ENCODE measurements around the gene PASD1.
"Not testable (repeated sequence)": the region's sequence is repeated elsewhere in the genome, so short reads cannot be mapped to it uniquely, and the experiment has no call there.

PASD1 gene, protein sequence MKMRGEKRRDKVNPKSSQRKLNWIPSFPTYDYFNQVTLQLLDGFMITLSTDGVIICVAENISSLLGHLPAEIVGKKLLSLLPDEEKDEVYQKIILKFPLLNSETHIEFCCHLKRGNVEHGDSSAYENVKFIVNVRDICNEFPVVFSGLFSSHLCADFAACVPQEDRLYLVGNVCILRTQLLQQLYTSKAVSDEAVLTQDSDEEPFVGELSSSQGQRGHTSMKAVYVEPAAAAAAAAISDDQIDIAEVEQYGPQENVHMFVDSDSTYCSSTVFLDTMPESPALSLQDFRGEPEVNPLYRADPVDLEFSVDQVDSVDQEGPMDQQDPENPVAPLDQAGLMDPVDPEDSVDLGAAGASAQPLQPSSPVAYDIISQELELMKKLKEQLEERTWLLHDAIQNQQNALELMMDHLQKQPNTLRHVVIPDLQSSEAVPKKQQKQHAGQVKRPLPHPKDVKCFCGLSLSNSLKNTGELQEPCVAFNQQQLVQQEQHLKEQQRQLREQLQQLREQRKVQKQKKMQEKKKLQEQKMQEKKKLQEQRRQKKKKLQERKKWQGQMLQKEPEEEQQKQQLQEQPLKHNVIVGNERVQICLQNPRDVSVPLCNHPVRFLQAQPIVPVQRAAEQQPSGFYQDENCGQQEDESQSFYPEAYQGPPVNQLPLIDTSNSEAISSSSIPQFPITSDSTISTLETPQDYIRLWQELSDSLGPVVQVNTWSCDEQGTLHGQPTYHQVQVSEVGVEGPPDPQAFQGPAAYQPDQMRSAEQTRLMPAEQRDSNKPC

DNA sequence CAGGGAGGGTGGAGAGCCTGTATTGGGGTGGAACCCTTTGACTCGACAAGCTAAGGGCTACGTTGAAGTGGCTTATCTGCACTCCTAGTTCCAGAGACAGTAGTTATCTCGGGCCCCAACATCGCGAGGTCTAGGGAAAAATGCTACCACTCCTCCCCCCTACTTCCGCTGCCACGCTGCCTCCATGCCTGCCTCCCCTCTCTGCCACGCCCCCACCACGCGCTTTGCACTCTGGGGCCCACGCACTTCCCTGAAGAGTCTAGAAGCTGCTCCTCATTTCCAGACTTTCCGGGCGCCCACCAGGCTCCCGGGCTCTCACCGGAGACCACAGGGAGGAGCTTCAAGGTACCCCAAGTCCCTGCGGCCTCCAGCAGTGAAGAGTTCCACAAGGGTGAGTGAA, at the start of gene PASD1:
Gene PASD1 (plus strand): TSS at position 227 of the 400 bp plus-strand sequence. CDS start 37,879 bp downstream, outside the sequence.
- no peak for DNase-seq

DNA sequence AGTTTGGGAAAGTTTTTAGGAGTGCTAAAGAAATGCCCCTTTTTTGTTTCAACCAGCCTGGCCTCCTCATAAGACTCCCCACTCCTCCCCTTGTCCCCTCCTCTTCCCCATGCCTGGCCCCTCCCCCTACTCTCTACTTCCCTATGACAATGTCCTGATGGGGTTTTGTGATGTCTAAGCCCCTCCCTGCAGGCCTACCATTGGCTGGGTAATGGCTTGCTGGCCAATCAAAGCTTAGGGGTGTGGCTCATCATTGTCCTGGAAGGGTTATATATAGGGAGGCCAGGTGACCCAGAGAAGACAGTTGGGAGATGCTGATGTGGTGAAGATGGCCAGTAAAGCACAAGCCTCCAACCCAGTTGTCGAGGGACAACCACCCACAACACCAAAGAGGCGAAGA, 48.2 kb upstream of the PASD1 start:
- no peak for DNase-seq

DNA sequence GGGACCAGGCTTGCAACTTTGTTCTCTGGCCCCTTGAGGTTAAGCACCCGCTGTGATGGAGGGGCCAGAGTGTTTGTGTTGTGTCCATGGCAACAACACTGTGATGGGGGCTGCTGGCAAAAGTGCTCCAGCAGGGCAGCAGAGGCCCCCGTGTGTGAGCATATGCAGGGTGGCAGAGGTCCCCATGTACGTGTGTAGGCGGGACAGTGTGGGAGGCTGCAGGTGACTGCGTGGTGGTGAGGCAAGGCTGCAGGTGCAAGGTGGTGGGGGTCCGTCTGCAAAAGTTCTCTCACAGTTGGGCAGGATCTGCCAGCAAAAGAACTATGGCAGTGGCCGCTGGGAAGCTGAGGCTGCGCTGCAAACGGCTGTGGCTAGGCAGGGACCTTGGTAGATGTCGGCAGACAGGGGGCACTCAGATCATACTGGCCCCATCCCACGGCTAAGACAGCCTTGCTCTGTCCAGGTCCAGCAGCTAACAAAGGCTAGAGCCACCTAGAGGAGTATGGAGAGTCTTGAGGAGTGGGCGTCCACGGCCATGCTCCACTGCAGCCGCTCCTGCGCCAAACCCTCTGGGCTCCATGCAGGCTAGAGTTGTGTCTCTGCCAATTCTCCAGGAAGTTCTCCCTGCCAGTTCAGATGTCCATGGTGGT, 46.8 kb upstream of the PASD1 start:
- no peak for DNase-seq

DNA sequence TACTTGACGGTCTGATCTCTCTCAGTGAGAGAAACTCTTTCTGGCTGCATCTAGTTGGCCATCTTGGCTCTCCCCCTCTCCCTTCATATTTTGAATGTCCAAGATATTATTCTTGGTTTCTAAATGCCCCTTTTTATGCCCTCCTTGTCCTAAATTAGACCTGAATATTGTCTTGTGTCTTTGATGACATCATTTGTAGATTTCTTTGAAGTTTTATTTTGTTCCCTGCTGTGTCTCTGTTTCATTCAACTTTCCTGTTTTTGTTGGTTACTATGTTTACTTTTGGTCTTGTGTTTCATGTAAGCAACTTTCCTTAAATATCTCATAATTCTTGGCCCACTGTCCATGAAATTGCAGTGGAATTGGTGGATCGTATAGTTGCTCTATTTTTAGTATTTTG, 46.1 kb upstream of the PASD1 start:
- DNase-seq = no peak

DNA sequence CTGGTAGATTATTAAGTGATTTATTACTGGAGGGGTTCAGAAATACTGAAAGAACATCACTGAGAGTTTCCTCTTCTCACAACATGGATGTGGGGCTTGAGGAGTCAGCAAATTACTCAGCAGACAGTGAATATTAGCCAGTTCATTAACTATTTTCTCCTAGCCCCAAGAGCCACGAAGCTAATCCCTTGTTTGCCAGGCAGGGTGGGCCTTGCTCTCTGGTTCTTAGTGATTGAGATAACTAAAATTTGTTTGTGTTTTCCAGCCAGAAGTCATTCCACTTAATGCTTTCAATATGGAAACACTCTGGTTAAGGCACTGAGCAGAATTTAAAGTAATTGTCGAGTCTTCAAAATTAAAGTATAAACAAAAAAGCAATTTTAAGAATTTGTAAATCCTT, 40.1 kb upstream of the PASD1 start:
- no peak for DNase-seq

DNA sequence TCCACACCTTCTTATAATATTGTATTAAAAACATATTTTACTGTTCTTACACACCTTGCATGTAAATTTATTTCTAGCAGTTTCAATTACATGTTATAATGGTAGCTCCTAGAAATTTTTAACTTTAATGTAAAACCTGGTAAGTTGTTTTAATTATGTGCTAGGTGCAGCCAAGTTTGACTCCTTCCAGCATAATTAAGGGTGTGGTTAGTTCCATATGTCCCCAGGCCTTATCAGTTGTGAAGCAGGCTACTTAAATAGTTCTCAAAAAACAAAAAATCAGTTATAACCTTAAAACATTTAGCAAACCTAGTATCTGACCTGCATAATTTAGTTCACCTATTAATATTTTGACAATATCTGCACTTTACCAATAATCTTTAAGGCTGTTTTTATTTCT, 26.9 kb upstream of the PASD1 start:
- no peak for DNase-seq

DNA sequence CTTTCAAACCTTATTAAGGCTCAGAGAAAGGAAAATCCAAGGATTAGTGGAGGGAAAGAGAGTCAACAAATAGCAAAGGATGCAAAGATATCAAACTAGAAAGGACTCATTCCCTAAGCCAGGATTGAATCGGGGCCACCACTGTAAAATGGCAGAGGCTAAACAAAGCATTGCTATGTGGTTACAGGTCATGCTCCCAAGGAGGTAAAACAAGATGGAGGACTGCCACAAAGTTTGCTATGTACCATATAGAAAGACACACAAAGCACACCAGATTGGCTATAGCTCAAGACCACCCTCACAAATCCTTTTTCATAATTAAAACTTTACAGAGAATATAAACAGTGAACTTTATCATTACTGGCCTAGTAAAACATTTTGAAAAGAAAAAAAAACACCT, 25.9 kb upstream of the PASD1 start:
- no peak for DNase-seq

DNA sequence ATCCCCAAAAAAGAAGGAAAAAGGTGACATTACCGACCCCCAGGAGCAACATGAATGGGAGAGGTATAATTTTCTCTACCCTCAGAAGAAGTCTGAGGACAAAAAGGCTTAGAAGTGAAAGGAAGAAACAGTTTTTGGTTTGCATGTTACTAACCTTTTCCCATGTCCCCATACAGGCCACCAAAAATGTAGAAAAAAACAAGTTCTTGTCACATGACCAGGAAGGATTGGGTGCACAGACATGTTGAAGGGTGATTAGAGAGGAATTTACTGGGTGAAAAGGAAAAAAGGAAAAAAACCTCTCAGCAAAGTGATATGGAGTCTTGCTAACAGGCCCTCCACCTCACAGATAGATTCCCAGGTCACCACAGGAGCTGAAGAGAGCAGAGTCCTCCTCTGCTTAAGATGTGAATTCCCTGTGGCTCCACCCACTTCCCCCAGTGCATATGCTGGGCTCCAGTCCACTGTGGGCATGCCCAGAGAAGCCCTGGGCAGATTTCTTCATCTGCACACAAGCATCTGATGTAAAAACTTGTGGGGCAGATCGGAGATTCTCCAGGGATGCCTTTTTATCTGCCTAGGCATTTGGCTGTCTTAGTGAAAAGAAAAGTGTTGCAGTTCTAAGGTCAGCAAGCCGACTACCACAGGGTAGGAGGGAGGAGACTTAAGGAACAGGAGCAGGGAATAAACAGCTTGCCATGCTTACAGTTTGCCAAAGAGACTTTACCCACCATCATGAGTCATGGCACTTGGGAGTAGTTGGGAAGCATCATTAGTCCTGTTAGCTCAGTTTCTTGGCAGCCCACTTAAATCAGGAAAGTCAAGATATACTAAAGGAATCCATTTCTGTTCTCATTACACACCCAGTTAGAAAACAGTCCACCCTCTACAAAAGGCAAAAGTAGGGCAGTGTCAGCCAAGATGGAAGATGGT, 25.0 kb upstream of the PASD1 start:
- DNase-seq = no peak

DNA sequence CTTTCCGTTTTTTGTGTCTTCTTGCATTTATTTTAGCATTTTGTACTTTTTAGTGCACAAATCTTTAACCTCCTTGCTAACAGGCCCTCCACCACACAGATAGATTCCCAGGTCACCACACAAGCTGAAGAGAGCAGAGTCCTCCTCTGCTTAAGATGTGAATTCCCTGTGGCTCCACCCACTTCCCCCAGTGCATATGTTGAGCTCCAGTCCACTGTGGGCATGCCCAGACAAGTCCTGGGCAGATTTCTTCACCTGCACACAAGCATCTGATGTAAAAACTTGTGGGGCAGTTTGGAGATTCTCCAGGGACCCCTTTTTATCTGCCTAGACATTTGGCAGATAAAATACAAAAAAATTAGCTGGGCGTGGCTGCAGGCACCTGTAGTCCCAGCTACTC, 19.8 kb upstream of the PASD1 start:
- no peak for DNase-seq

DNA sequence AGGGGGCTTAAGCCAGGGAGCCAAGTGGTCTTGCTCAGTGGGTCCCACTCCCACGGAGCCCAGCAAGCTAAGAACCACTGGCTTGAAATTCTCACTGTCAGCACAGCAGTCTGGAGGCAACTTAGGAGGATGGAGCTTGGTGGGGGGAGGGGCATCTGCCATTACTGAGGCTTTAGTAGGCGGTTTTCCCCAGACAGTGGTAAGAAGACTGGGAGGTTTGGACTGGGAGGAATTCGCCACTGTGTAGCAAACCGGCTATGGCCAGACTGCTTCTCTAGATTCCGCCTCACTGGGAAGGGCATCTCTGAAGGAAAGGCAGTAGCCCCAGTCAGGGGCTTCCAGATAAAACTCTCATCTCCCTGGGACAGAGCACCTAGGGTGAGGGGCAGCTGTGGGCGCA, 17.2 kb upstream of the PASD1 start:
- not testable (repeated sequence) for DNase-seq

DNA sequence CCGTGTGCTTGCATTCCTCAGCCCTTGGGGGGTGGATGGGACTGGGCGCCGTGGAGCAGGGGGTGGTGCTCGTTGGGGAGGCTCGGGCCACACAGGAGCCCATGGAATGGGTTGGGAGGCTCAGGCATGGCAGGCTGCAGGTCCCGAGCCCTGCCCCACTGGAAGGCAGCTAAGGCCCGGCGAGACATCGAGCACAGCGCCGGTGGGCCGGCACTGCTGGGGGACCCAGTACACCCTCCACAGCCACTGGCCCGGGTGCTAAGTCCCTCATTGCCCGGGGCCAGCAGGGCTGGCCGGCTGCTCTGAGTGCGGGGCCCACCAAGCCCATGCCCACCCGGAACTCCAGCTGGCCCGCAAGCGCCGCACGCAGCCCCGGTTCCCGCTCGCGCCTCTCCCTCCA, 12.3 kb upstream of the PASD1 start:
- not testable (repeated sequence) for DNase-seq

DNA sequence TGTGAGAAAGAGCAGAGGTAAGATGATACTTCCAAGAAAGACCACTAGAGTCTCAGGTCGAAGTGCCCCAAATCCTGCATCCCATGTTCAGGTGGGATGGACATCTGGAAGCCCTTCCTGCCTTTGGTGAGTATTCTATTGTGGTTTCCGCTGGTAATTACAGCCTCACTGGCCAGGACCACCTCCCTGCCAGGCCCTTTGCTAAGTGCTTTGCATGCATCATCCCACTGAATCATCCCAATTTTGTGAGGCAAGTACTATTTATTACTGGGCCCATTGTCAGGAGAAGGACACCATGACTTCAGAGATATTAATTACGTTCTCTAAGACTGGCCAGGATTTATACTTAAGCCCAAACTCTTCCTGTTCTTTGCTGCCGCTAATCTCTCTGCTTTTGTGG, 10.7 kb upstream of the PASD1 start:
- DNase-seq = no peak

DNA sequence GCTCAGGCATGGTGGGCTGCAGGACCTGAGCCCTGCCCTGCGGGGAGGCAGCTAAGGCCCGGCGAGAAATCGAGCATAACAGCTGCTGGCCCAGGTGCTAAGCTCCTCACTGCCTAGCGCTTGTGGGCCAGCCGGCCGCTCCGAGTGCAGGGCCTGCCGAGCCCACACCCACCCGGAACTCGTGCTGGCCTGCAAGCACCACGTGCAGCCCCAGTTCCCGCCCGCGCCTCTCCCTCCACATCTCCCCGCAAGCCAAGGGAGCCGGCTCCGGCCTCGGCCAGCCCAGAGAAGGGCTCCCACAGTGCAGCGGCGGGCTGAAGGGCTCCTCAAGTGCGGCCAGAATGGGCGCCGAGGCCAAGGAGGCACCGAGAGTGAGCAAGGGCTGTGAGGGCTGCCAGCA, 8.2 kb upstream of the PASD1 start:
- DNase-seq = not testable (repeated sequence)

DNA sequence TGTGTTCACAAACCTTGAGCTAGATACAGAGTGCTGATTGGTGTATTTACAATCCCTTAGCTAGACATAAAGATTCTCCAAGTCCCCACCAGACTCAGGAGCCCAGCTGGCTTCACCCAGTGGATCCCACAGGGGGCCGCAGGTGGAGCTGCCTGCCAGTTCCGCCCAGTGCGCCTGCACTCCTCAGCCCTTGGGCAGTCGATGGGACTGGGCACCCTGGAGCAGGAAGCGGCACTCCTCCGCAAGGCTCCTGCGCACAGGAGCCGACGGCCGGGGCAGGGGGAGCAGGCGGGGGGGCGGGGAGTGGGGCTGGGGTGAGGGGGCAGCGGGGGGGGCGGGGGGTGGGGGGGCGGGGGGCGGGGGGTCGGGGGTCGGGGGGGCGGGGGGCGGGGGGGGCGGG, 990 bp upstream of the PASD1 start:
- not testable (repeated sequence) for DNase-seq

DNA sequence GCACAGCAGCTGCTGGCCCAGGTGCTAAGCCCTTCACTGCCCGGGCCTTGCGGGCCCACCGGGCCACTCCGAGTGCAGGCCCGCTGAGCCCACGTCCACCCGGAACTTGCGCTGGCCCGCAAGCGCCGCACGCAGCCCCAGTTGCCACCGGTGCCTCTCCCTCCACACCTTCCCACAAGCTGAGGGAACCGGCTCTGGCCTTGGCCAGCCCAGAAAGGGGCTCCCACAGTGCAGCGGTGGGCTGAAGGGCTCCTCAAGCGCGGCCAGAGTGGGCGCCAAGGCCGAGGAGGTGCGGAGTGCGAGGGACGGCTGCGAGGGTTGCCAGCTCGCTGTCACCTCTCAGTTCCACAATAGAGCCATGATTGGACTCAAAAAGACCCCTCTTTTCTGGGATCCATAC, 472 bp upstream of the PASD1 start:
- DNase-seq = not testable (repeated sequence)

DNA sequence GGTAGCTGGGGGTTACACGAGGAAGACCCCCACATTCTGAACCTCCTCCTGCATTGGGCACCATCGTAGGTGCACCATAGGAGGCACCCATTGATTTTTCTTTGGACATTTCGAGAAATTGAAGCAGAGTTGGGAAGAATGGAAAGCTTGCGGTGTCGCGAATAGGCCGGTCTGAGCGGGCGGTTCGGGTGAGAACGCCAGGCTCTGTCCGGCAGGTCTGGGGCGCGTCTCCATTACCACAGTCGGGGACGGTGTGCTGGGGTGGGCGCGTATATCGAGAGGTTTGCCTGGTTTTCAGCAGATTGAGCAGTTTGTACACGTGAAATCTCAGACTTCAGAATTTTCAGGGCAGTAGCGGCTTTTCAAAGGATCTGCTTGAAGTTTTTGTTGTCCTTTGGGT, 560 bp downstream of the PASD1 start:
- no peak for DNase-seq

DNA sequence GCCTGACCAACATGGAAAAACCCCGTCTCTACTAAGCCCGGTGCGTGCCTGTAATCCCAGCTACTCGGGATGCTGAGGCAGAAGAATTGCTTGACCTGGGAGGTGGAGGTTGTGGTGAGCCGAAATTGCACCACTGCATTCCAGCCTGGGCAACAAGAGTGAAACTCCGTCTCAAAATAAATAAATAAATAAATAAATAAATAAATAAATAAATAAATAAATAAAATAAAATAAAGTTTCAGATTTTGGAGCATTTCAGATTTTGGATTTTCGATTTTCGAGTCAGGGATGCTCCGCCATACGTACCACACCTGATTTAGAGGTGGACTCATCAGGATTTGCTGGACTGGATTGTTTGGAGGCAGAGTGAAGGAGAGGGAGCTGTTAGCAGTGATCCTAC, 3.4 kb downstream of the PASD1 start:
- DNase-seq = not testable (repeated sequence)

DNA sequence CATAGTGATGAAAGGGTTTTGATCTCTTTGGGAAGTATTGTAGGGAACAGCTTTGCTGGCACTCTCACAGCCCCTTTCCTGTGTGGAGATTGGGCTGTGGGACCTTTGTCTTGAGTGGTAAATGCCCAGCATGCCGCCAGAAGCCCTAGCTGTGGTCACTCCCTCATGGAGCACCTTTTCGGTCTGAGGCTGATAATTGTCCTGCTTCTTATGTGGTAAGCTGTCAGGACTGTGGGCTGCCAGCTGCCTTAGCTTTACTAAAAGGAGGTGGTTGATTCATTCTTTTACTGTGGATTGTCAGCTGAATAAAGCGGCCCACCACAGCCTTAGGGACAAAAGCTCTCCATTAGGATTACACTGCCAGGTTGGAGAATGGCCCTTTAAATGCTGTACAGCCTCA, 7.1 kb downstream of the PASD1 start:
- DNase-seq = no peak

DNA sequence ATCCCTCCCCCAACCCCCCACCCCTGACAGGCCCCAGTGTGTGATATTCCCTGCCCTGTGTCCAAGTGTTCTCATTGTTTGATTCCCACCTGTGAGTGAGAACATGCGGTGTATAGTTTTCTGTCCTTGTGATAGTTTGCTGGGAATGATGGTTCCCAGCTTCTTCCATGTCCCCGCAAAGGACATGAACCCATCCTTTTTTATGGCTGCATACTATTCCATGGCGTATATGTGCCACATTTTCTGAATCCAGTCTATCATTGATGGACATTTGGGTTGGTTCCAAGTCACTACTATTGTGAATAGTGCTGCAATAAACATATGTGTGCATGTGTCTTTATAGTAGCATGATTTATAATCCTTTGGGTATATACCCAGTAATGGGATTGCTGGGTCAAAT, 29.9 kb downstream of the PASD1 start:
- not testable (repeated sequence) for DNase-seq

DNA sequence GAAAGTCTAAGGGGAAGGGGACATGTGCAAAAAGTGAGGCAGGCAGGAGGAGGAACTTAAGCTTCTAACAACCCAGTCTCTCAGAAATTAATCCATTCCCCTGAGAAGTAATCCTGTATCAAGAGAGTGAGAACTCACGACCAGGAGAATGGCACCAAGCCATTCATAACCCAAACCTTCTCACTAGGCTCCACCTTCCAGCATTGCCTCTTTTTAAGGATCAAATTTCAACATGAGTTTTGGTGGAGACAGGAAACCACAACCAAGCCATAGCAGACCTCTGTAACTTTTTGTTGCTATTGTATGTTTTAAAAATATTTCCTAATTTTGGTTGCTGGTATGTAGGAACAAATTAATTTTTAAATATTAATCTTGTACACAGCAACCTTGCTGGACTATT, 32.8 kb downstream of the PASD1 start:
- DNase-seq = no peak

DNA sequence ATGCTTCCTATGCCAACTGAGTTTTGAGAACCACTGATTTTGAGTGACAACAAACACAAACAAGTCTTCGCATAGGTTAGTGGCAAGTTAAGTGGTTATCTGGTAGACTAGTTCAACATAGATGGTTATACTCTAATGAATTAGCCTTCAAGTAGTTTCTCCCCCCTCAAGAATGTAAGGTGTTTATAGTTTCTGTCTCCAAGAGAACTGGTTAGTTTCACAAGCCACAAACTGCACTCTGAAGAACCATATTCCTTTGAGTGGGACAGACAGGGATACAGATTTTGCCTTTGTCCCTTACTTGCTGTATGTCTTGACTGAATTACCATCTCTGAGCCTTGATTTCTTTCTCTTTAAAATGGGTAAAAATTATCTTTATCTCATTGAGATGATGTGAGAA, 41.5 kb downstream of the PASD1 start:
- no peak for DNase-seq

DNA sequence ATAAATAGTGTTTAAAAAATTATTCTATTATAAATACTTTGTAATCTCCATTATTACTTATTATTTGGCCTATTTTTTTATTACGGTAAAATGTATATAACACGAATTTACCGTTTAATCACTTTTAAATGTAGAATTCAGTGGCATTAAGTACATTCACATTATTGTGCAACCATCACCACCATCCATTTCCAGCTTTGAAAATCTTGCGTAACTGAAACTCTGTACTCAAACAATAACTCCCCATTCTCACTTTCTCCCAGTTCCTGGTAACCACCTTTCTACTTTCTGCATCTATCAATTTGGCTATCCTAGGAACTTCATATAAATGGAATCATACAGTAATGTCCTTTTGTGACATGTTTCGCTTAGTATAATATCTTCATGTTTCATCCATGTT, 45.7 kb downstream of the PASD1 start:
- DNase-seq = no peak

DNA sequence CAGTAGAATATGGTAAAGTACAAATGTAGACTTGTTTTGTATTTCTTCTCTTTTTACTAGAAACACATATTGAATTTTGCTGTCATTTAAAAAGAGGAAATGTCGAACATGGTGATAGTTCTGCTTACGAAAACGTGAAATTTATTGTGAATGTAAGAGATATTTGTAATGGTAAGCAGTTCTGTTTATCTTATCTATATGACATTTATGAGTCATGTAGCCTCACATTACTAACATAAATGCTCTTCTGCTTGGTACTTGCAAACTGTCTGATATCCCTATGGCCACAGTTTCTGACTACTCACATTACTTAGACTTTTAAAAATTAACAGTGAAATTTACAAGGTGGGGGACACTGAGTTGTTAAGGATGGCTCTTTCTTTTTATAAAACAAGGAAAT, 57.9 kb downstream of the PASD1 start:
- no peak for DNase-seq
